HL-60 (cell line): ENCODE results near the gene ATP5PO.

Source experiments
- GABPA ChIP-seq: IDR thresholded peaks from 2 replicates; pipeline ENCODE4 v1.6.1; 2012; ENCODE audit warnings: low read depth
- POLR2AphosphoS5 ChIP-seq: IDR thresholded peaks from 2 replicates; pipeline ENCODE4 v1.6.1; 2012; ENCODE audit warnings: low read depth
- REST ChIP-seq: IDR thresholded peaks from 2 replicates; pipeline ENCODE4 v1.6.1; 2012; ENCODE audit warnings: low read depth; ENCODE audit not compliant: insufficient replicate concordance
- TF ChIP-seq, protein P1 (sequence below): IDR thresholded peaks from one replicate; pipeline ENCODE4 v1.5.1; 2011; ENCODE audit warnings: low read length, control low read depth, inconsistent platforms; ENCODE audit not compliant: insufficient read depth

DNA sequence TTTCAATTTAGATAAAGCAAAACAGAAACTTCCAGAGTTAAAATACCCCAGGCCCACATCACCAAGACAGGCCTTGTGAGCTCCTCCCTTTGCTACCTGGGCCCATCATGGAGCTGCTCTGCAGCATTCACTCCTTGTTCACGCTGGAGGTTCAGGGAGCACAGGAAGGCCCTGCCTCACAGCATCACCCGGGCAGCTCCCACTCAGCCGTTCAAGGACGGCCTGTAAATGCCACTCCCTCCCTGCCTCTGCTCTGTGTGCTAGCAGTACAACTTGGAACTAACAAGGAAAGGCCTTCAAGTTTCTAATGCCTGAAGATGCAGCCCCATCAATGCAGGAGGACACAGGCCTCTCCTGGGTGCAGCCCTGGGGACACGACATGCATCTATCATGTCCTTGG lies 11.6 kb downstream of the ATP5PO start:
- TF ChIP-seq, protein P1, sequence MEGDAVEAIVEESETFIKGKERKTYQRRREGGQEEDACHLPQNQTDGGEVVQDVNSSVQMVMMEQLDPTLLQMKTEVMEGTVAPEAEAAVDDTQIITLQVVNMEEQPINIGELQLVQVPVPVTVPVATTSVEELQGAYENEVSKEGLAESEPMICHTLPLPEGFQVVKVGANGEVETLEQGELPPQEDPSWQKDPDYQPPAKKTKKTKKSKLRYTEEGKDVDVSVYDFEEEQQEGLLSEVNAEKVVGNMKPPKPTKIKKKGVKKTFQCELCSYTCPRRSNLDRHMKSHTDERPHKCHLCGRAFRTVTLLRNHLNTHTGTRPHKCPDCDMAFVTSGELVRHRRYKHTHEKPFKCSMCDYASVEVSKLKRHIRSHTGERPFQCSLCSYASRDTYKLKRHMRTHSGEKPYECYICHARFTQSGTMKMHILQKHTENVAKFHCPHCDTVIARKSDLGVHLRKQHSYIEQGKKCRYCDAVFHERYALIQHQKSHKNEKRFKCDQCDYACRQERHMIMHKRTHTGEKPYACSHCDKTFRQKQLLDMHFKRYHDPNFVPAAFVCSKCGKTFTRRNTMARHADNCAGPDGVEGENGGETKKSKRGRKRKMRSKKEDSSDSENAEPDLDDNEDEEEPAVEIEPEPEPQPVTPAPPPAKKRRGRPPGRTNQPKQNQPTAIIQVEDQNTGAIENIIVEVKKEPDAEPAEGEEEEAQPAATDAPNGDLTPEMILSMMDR, result no peak
- TF ChIP-seq POLR2AphosphoS5, result no peak
- no peak for TF ChIP-seq REST
- no peak for TF ChIP-seq GABPA
